GM20000 (cell line): ENCODE data around the gene MRRF.

Experiments
- DNase-seq: peaks from one replicate; pipeline ENCODE4 v3.0.0; 2012; ENCODE audit warnings: low spot score
- TF ChIP-seq, protein P1 (sequence below): IDR thresholded peaks from 2 replicates; pipeline ENCODE4 v1.5.1; 2012; ENCODE audit warnings: mild to moderate bottlenecking, control low read depth; ENCODE audit errors: extremely low read depth, missing control alignments

Gene MRRF

DNA sequence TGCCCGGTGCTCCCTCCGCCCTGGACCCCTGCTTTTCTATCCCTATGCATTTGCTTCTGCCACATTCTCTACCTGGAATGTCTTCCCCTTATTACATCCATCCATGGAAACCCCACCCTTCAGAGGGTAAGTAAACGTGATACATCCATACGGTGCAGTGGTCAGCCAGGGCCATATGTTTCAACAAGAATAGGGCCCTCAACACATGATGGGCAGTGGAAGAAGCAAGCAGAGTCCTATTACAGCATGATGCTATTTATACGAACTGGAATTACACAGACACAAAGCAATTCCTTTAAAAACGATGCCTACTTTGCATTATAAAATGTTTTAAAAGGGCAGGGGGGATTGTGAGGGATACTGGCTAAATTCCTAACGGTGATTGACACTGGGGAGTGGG is 68.0 kb downstream of the MRRF start:
- TF ChIP-seq, protein P1, sequence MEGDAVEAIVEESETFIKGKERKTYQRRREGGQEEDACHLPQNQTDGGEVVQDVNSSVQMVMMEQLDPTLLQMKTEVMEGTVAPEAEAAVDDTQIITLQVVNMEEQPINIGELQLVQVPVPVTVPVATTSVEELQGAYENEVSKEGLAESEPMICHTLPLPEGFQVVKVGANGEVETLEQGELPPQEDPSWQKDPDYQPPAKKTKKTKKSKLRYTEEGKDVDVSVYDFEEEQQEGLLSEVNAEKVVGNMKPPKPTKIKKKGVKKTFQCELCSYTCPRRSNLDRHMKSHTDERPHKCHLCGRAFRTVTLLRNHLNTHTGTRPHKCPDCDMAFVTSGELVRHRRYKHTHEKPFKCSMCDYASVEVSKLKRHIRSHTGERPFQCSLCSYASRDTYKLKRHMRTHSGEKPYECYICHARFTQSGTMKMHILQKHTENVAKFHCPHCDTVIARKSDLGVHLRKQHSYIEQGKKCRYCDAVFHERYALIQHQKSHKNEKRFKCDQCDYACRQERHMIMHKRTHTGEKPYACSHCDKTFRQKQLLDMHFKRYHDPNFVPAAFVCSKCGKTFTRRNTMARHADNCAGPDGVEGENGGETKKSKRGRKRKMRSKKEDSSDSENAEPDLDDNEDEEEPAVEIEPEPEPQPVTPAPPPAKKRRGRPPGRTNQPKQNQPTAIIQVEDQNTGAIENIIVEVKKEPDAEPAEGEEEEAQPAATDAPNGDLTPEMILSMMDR: no peak
- DNase-seq: no peak

DNA sequence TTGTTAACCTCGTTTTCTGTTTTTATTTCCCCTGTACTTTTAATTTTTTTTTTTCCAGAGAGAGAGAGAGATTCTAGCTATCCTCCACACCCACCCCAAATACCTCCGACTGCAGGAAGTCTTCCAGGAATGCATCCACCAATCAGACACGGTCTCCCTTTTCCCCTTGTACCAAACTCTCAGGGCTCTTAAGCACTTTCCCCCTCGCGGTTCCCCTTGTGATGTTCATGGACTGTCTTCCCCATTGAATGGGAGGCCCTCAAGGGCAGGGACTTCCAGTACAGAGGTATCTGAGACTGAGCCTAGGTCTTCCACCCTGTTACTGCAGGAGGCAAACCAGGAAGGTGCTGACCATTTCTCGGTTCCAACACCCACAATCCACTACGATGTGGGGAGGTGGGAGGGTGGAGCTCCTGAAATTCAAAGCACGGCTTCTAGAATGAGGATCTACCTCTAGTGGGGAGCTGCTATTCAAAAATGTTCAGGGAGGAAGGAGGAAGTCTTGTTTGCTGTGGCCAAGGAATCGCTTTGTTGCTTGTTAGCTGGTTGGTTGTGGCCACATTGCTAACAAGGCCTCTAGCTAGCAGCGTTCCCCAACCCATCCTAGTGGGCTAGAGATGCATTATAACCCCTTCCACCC is 68.6 kb downstream of the MRRF start:
- no peak for DNase-seq
- TF ChIP-seq, protein P1: no peak

DNA sequence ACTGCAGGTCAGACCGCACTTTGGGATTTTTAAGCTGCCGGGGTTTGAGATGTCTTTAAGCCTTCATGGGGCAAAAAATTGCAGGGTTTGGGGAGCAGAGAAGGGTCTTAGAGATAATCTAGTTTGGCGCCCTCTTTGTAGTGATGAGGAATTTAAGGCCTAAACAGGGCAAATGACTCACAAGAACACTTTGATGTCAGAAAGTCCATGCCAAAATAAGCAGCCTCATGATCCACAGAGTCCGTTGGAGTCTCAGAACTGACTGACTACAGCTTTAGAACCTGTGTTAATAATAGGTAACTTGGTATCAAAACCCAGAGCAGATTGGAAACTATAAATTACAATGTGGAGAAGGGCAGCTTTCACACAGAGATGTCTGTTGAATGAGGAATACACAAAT is 70.2 kb downstream of the MRRF start:
- TF ChIP-seq, protein P1: no peak
- DNase-seq: no peak

DNA sequence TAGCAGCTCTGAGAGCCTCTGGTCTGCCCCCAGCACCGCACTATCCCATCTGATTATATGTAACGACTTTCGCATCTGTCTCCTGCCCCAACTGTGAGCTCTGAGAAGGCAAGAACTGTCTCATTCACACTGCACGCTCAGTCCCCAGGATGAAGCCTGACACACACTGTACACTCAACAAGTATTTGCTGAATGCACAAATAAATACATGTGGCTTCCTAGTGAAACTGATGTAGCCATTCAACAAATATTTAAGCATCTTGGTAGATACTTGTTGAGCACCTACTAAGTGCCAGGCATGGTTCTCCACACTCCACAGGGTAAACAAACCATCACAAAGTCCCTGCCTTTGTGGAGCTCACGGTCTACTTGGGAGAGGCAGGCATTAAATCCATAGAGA is 71.5 kb downstream of the MRRF start:
- TF ChIP-seq, protein P1: no peak
- DNase-seq: no peak

DNA sequence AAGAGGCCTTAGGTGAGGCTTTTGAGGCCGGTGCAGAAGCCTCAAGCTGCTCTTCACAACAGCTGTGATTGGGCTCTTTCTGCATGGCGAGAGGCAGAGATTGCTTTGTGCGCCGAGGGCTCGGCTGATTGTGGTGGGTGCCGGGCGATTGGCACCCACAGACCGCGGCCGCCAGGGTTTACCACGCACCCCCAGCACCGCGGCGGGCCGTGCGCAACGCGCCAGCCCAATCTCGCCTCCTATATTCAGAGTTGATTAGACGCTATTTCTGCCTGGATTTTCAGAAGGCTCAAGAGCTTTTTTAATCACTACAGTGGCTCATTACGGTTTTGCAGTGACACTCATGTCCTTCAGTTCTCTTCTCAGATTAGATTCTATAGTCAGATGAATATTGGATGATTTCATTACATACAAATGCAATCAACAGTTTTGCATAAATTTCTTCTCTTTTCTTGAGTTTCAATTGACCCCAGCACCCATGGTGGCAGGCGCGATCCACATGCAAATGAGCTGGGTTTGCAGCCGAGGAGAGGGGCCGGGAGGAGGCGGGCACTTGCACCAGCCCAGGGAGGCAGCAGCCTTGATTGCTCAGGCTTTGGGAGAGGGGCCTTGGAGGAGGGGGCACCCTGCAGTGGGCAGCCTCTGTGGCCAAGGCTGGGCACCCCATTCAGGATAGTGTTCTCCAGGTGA is 72.3 kb downstream of the MRRF start:
- no peak for DNase-seq
- TF ChIP-seq, protein P1: no peak

DNA sequence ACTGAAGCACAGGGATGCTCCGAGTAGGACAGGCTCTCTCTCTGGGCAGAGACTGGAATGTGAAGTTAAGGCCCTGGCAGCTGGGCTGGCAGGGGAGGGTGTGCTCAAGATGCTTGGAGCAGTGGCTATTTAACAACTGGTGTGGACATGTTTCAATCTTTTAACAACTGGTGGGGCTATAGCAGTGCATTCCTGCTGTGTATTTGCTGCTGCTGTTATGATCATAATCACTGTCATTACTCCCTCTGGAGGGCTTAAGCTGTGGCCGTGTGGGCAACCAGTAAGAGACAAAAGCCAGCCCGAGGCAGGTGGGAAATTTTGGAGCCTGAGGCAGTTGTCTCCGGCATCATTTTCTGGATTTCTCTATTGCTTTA is 72.9 kb downstream of the MRRF start:
- DNase-seq: no peak
- TF ChIP-seq, protein P1: no peak

DNA sequence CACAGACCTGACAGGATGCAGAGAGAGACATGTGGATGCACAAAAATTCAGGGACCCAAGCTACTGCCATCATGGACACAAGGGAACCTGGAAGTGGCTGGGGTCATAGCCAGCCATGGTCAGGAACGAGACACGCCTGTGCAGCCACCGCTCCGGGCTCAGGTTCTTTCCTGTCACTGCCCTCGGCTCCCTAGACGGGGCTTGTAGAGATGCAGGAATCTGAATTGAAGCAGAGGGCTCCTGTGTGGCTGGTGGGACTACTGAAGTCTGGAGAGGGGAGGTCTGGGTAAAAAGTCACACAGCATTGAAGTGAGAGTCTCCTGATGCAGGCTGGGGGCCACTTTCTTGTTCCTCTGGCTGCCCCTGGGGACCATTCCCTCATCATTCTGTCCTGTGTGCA is 73.9 kb downstream of the MRRF start:
- TF ChIP-seq, protein P1: no peak
- DNase-seq: no peak
